GM18519 (cell line): ENCODE data around the gene PPIF.

ENCODE experiments used
- ATAC-seq: cut with Tn5 transposase; IDR thresholded peaks from one replicate; pipeline ENCODE4 v1.9.1; 2021; ENCODE audit warnings: mild to moderate bottlenecking, moderate library complexity; ENCODE audit not compliant: unreplicated experiment, low FRiP score

The PPIF gene

DNA sequence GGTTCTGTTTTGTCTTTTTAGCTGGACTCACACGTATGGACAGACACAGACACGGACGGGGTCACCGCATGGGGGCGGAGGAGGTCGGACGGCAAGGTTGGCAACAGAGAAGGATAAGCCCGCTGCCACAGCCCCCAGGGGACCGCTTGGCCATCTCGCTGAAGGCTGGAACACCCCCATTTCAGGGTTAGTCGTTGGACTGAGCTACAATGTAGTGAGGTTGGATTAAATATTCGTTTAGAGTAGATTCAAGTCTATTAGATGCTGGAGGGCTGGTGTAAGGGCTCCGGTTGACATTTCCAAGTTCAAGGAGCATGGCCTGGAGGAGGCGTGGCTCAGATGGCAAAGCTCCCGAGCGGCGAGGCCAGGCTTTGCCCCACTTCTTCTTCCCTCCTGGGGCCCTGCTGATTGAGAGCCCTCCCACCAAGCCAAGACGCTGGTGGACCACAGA is 35.2 kb downstream of the PPIF start:
- no peak for ATAC-seq

DNA sequence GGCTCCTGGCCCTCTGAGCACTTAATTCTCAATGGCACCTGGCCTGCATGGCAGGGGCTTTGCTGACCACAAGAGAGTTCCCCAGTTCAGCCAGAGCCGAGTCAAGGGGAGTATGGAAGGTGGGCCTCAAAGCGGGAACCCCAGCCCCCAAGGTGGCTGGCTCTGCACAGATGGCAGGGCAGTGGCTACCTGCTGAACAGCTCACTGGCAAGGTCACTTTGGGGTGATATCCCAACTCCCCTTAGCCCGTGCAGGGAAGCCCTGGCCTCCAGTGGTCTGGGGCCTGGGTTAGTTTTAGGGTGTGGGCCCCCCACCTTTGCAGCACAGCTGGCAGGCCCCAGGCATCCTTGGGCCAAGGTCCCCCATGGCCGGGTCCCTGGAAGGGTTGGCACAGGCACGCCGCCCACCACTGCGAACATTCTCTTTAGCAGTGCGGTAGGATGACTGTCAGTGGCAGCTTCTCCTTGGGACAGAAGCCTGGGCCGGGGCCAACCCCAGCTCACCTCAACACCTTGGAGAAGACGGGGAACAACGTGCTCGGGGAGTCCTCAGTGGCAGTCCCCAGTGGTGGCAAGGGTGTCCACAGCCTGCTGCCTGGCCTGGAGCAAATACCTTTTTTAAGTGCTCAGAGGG is 36.8 kb downstream of the PPIF start:
- ATAC-seq = no peak

DNA sequence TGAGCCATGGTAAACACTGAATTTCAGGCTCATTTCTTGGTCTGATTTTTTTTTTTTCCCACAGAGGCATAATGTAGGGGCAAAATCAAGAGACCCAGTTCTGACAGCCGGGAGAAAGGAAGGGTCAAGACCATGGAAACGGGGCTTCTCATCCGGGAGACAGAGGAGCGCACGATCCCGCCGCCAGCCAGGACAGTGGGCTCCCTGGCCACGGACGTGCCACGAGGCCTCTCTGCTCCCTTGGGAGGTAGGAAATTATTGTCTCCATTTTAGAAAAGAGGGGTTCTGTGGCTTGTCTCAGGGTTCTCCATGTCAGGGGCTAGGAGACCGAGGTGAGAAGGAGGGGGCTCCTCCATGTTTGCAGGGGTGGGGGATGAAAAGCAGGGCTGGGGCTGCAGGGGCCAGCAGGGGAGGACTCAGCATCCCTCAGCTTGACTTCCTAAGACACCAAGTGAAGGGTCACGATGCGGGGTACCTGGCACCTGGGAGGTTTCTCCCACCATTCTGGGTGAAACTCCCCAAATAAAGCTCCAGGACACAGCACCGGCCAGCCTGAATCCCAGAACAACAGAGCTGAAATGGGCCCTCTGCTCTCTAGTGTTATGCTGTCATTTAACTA is 37.6 kb downstream of the PPIF start:
- ATAC-seq = no peak

DNA sequence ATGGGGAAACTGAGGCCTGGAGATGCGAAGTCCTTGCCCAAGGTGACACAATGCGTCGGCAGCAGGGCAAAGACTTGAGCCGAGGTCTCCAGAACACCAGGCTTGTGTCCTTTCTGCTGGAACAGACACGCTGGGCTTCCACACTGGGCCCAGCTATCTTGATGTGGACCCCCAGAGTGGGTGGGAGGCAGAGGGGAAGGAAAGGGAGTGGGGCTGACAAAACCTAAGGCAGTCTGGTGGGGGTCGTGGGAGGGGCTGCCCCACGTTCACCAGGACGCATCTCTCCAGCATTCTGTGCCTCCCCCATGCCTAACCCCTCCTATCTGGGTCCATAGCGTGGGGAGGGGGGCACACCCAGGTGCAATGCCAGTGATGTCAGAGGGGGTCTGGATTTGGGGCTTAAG is 38.1 kb downstream of the PPIF start:
- no peak for ATAC-seq

GRCh38 chr10:79385804-79386531 is 38.7 kb downstream of the PPIF start:
- no peak for ATAC-seq

GRCh38 chr10:79386637-79387465 is 39.6 kb downstream of the PPIF start:
- no peak for ATAC-seq

GRCh38 chr10:79387466-79387973 is 40.3 kb downstream of the PPIF start:
- no peak for ATAC-seq

DNA sequence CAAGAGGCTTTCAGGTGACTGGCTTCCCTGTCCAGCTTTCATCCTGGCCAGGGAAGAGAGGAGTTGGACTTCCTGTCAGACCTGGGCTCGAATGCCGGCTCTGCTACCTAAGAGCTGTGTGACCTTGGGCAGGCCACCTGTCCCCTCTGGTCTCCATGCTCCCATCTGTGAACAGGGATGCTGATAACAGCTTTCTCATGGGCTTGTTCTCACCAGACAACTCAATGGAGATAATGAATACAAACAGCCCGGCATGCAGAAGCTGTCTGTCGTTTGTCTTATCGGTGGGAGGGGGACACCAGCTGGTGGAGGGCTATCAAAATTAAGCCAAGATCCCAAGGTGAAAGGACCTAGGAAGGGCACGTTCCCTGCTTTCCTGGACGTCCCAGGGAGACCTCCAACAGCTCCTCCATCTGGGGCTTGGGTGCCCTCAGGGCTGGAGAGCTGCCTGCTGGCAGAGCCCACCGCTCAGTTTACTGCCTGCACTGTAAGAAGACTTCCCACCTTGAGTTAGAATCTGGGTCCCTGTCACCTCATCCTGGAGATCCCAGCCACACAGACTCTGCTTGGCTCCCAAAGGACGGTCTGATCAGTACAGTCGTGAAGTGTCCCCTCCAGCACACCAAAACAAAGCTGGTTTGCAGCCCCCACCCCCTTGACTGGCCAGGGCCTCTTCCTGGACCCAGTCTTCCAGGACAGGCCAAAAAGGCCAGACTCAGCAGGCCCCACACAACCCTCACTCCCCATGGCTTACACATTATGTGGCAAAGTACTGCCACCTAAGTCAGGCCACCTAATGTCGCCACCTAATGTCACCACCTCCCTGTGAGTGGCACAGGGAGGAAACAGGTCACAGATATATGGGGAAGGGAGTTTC is 40.9 kb downstream of the PPIF start:
- ATAC-seq = no peak

DNA sequence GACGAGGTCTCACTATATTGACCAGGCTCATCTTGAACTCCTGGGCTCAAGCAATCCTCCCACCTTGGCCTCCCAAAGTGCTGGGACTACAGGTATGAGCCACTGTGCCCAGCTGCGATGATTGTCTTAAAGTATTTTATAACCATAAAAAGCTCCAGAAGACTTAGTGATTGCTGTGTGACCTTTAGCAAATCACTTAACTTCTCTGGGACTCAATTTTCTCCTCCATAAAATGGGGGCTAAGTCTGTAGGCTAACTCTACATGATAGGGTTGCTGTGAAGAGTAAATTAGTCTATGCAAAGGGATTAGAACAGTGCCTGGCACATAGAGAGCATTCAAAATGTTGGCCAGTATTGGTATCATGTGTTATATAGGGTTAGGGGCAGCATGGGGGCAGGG is 42.8 kb downstream of the PPIF start:
- ATAC-seq = no peak

DNA sequence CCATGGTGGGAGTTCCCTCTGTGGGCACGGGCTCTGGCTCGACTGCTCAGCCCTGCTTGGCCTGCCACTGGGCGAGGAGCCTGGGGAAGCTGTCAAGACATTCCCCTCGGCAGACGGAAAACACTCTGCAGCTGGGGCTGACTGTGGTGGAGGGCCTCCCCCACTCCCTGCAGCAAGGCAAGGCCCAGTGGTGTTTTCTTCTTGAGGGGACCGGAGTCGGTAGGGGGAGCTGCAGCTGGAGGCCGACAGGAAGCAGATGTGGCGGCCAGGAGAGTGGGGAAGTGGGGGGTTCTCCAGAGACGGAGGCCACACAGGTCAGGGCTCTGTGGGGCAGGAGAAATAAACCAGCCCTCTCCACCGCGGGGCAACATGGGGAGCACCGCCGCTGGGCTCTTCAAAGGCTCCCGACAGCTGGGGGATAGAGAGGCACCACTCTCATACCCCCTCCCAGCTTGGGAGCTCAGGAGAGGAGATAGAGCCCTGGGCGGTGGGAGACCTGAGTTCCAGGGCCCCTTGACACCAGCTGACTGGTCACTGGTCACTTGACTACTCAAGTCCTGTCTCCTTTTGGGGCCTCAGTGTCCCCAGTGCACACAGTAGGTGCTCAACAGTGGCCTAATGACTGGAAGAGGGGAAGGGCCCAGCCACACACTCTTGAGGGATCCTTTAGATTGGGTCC is 43.4 kb downstream of the PPIF start:
- ATAC-seq = no peak

- no peak for ATAC-seq
Observed at GRCh38 chr10:79391231-79392019, 44.2 kb downstream of the PPIF start.

GRCh38 chr10:79392020-79392398 is 44.7 kb downstream of the PPIF start:
- no peak for ATAC-seq

DNA sequence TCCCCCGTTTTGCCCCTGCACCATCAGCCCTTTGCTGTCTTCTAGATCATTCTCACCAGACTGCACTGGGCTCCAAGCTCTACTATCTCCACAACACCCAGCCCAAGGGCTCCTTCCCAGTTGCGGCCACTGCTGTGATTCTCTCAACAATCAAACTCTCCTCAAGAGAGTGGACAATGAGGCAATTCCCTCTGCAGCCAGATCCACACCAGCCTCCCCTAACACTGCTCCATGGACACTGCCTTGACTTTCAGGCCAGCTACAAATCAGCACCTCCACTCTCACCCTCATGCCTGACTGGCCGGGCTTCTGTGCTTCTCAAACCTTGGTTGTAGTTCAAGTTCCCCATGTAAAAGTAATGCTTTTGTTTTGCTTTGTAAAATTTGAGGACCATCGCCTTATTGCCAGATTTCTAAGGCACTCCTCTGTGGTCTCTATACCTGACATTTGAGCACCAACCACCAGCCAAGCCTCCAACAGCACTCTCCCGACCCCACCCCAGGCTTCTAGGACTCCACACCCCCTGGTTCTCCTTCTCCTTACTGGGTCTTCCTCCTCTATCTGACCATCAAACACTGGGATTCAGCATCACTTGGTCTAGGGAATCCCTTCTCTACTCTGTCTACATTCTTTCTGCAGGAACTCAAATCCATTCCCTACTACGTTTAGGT is 45.4 kb downstream of the PPIF start:
- ATAC-seq = no peak

DNA sequence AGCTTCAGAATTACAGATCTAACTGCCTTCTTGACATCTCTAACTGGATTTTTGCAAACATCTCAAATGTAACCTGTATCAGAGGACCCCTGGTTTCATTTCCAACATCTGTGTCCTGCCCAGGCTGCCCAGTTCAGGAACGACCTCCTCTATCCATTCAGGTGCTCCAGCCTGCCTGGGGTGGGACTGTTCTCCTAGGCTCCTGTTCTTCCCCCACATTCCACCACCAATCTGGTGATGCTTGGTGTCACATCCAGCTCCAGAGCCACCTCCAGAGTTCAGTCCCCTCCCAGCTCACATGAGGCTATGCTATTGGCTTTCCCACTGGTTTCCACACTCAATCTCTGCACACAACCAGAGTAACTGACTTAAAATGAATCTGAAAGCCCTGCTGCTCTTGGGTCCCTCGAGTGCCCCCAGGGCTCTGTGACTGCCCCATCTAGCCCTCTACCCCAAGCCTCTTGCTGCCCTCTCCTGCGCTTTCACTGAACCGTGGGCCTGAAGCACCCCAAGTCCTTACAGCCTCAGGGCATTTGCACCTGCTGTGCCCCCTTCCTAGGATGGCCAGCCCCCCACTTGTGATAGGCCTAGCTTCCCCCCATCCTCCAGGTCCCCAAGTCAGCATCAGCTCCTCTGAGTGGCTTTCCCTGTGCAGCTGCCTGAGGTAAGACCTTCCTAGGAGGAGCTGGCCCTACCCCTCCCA is 46.1 kb downstream of the PPIF start:
- no peak for ATAC-seq

DNA sequence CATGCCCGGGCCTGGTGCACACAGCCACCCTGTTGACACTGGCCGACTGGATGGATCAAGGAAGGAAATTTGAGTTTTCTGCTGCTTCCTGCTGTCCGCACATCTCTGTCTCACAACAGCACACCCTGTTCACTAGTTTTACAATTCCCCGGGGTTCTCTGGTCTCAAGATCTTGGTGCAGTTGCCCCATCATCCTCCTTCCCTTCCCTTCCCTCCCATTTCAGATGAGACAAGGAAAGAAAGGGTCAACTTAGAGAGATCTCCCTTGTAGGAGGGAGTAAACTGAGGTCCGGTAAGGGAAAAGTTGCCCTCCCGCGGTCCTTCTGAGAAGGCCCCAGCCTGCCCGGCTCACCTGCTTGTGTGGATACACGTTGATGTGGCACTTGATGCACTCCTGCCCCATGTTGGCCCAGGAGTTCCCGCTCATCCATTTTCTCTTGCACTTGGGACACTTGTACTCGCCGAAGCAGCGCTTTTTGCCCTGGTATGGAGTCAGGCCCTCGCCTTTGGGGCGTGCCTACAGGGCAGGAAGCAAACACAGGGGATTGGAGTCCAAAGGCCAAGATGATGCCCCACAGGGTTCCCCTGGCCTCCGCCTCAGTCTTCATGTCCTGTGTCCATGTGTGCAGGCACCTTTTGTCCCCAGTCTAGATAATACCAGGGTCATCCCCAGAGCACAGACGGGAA is 46.8 kb downstream of the PPIF start:
- ATAC-seq = no peak

- no peak for ATAC-seq
Observed at GRCh38 chr10:79394664-79395063, 47.4 kb downstream of the PPIF start.

DNA sequence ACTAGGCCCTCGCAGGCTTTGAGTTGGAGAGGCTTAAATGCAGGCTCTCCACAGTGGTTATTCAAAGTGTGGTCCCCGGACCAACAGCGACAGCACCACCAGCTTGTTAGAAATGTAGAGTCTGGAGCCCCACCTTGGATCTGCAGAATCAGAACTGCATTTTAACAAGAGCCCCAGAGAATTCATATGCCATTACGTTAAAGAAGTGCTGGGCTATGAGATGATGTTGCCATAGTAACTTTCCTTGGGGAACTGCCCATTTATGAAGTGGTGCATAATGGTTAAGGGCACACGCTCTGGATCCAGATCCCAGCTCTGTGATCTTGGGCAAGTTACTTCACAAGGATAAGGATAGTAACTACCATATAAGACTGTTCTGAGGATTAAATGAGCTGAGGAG is 49.3 kb downstream of the PPIF start:
- ATAC-seq = no peak
